GM21723 (cell line): Measurements from ENCODE around the gene CAPN12.
"Not testable (repeated sequence)": the region's sequence is repeated elsewhere in the genome, so short reads cannot be mapped to it uniquely, and the experiment has no call there.

Experiments
- ATAC-seq: cut with Tn5 transposase; IDR thresholded peaks from one replicate; pipeline ENCODE4 v1.9.1; 2021; ENCODE audit warnings: mild to moderate bottlenecking, moderate library complexity; ENCODE audit not compliant: unreplicated experiment

The CAPN12 gene, protein sequence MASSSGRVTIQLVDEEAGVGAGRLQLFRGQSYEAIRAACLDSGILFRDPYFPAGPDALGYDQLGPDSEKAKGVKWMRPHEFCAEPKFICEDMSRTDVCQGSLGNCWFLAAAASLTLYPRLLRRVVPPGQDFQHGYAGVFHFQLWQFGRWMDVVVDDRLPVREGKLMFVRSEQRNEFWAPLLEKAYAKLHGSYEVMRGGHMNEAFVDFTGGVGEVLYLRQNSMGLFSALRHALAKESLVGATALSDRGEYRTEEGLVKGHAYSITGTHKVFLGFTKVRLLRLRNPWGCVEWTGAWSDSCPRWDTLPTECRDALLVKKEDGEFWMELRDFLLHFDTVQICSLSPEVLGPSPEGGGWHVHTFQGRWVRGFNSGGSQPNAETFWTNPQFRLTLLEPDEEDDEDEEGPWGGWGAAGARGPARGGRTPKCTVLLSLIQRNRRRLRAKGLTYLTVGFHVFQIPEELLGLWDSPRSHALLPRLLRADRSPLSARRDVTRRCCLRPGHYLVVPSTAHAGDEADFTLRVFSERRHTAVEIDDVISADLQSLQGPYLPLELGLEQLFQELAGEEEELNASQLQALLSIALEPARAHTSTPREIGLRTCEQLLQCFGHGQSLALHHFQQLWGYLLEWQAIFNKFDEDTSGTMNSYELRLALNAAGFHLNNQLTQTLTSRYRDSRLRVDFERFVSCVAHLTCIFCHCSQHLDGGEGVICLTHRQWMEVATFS

DNA sequence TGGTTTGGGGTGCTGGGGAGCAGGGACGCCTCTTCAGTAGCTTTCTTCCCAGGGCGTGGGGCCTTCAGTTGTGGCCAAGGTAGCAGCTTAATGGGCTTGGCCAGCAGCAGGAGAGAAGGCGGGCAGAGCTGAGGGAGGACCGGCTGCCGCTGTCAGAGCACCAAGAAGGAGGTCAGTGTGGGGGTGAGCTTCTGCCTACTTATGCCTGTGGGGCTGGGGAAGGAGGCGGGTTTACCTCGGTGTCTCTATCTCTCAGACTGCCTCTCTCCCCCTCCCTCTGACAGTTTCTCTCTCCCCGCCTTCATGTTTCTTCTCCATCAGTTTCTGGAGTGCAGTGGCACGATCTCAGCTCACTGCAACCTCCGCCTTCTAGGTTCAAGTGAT, at the start of gene CAPN12:
Gene CAPN12, minus strand, starts transcription at position 177 of the 384 bp plus-strand sequence. CDS start 309 bp downstream, outside the sequence.
- no peak for ATAC-seq

DNA sequence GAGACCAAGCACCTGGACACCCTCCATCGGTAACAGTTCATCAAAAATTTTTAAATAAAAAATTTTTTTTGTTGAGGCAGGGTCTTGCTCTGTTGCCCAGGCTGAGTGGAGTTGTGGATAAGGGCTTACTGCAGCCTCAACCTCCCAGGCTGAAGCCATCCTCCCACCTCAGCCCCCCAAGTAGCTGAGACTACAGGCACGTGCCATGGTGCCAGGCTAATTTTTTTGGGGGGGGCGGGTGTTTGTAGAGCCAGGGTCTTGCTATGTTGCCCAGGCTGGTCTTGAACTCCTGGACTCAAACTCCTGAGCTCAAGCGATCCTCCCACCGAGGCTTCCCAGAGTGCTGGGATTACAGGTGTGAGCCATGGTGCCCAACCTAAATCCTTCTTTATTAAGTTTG, 49.4 kb upstream of the CAPN12 start:
- no peak for ATAC-seq

DNA sequence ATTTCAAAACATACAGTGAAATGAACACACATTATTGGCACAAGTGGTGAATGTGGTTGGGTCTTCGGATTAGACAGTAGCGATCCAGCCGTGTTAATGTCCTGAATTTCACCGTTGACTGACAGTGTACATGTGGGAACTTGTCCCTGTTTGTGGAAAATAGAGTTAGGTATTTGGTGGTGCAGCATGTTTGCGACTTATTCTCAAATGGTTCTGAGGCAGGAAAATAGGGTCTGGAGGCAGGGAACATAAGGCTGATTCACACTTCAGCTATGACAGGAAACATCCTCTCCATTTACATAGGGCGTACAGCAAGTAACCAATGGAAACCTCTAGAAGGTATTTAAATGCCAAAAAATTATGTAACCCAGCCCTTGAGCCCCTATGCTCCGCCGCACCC, 48.9 kb upstream of the CAPN12 start:
- ATAC-seq: no peak

DNA sequence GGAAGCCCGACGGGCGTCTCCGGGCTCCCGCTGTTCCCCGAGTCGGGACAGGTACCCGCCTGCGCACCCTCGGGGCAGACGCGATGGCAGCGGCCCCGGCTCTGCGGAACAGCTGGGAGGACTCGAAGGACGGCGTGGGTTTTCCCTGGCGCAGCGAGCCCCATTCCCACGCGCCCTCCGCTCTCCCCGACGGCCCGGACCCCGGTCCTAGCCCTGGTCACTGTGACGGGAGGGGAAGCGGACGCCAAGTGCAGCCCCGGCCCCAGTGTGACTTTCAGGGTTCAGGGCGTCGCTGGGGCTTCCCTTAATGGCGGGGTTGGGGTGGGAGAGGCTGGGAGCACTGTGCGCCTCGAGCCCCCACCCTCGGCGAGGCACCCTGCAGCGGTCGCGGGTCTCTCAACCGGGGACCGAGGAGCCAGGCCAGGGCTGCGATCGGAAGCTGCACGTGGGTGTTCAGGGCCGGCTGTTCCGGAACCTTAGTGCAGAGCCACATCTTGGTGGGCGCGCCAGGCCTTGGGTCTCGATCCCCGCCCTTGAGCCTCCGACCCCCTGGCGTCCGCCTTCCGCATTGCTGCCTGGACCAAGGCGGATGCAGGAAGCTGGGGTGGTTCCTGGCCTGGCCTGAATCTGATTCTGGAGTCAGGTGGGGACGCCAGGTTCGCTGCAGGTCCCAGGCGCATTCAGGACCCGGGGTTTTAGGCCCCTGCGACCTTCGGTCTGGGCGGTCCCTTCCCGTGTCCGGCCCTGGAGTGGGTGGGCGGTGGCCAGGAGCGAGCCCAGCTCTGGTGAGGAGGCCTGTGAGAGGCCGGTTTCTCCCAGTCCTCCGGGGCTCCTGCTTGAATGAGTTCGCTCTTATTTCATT, 48.2 kb upstream of the CAPN12 start:
- no peak for ATAC-seq

DNA sequence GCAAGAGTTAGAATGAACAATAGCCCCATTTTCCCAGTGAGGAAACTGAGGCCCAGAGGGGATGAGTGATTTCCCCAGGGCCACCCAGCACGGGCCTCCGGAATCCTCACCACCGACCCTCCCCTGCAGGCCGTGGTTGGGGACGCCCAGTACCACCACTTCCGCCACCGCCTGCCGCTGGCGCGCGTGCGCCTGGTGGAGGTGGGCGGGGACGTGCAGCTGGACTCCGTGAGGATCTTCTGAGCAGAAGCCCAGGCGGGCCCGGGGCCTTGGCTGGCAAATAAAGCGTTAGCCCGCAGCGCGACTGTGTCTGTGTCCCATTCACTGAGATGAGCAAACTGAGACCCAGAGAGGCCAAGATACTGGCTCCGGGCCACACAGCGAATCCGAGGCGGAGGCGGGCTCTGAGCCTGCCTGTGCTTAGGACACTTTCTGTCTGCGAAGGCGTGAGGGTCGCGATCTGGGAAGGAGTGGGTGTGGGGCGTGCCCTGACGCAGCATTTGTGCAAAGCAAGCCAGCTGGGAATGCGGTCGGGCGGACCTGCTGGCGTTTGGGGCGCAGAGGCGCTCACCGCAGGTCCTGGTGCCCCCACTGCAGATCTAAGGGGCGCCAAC, 47.3 kb upstream of the CAPN12 start:
- not testable (repeated sequence) for ATAC-seq

DNA sequence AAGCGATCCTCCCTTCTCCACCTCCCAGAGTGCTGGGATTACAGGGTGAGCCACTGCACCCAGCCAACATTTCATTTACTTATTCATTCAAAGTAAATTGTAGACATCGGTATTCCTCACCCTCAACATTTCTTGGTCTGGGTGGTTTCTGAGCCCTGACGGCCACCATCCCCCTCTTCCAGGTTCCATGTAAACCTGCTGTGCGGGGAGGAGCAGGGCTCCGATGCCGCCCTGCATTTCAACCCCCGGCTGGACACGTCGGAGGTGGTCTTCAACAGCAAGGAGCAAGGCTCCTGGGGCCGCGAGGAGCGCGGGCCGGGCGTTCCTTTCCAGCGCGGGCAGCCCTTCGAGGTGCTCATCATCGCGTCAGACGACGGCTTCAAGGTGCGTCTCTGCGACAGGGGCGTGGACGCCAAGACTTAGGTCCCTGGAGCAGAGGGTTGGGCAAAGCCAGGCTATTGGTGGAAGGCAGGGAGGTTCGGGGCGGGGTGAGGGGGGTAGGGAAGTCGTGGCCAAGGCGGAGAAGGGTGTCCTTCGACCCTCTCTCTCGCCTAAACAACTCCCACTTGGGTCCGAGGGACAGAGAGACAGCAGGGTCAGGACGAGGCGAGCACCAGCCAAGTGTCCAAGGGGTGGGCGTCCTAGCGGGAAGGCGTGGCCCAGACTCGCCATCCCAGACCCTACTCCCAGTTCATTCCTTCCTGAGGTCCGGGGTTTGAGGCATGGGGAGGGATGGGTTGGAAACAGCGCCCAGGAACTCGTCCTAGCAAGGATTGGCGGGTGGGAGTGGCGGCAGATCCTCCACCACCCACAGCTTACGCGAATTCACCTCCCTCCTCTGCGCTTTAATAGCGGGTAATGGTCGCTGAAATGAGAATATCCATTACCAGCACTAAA, 46.5 kb upstream of the CAPN12 start:
- ATAC-seq: not testable (repeated sequence)

DNA sequence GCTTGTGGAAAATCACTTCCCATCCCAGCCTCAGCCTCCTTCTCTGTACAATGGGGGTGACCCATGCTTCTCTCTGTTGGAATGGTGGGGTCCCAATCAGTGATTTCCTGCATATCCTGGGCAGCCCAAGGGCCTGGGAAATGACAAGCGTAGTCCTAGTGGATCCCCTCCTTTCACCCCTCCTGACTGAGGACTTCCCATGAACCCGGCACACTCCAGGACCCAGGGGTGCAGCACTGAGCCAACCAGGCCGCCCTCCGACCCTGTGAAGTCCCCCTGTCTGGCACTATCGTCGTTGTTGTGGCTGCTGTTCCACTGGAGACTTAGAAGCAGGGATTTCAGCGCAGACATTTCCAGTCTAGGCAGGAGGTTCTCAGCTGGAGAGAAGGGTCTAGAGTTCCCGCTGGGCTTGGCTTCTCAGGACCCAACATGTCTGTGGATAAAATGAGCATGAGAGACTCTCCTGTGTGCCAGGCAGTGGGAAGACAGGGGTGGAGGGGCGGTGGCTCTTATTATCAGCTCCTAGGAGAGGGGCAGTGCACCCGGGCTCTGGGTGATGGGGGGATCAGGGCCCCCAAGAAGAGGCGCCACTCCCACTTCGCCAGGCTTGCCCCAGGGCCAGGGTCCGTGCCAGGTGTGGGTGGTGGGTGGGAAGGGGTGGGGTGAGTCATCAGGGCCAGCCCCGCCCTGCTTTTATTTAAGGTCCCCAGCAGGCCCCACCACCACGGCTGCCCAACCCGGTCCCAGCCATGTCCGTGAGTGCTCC, 44.4 kb upstream of the CAPN12 start, which contains the start of gene LGALS7B:
Gene LGALS7B, plus strand, starts transcription at position 723 of the 766 bp plus-strand sequence. Its CDS starts 27 bp downstream, at position 750.
- ATAC-seq: no peak

DNA sequence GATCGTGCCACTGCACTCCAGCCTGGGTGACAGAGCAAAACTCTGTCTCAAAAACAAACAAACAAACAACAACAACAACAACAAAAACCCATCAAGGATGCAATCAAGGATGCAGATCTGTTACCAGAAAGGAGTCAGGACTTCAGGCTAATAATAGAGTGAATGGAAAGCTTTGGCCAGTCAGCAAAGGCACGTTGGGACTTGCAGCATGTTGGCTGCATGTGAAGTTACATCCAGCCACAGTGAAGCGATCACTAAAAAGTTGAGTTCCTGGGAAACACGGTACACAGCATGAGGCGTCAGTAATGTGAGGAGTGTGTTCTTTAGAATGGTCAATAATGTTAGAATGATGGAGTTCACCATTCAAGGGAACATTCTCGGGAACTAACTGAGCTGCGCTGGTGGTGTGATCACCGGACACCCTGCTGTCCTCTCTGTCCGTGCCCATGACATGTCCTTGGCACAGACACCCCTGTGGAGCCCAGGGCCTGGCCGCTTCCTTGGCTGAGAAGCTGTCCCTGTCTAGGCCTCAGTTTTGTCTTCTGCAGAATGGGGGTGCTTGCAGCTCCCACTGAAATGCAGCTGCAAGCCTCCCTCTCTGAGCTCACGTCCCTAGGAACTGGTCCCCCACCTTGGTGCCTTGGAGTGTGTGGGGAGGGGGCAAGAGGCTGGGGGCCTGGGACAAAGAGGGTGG, 42.4 kb upstream of the CAPN12 start:
- ATAC-seq: no peak

DNA sequence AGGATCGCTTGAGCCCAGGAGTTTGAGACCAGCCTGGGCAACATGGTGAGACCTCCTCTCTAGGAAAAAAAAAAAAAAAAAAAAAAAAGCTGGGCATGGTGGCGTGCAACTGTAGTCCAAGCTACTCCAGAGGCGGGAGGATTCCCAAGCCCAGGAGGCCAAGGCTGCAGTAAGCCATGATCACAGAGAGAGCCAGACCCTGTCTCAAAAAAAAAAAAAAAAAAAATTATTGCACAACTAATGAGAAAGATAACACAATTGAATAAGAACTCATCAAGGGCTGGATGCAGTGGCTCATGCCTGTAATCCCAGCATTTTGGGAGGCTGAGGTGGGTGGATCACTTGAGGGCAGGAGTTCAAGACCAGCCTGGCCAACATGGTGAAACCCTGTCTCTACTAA, 41.8 kb upstream of the CAPN12 start:
- ATAC-seq: not testable (repeated sequence)

DNA sequence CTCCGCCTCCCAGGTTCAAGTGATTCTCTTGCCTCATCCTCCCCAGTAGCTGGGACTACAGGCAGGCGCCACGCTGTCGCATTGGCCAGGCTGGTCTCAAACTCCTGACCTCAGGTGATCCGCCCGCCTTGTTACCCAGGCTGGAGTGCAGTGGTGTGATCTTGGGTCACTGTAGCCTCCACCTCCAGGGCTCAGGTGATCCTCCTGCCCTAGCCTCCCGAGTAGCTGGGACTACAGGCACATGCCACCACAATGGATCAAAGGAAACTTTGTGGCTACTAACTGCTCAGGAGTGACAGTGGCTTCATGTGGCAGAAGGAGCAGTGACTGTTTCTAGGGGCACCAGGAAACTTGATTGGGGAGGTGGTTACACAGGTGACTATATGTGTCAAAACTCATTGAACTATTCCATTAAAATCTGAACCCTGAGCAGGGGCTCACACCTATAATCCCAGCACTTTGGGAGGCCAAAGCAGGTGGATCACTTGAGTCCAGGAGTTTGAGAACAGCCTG, 41.0 kb upstream of the CAPN12 start:
- no peak for ATAC-seq

DNA sequence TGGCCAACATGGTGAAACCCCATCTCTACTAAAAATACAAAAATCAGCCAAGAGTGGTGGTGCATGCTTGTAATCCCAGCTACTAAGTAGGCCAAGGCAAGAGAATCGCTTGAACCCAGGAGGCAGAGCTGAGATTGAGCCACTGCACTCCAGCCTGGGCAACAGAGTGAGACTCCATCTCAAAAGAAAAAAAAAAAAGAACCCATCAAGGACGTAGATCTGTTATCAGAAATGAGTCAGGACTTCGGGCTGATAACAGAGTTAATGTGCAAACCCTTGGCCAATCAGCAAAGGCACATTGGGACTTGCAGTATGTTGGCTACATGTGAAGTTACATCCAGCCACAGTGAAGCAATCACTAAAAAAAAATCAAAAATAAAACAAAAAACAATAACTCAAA, 40.0 kb upstream of the CAPN12 start:
- no peak for ATAC-seq

DNA sequence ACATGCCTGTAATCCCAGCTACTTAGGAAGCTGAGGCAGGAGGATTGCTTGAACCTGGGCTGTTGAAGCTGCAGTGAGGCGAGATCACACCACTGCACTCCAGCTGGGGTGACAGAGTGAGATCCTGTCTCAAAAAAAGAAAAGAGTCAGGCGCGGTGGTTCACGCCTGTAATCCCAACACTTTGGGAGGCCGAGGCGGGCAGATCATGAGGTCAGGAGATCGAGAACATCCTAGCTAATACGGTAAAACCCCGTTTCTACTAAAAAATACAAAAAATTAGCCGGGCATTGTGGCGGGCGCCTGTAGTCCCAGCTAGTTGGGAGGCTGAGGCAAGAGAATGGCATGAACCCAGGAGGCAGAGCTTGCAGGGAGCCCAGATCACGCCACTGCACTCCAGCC, 37.9 kb upstream of the CAPN12 start:
- not testable (repeated sequence) for ATAC-seq

DNA sequence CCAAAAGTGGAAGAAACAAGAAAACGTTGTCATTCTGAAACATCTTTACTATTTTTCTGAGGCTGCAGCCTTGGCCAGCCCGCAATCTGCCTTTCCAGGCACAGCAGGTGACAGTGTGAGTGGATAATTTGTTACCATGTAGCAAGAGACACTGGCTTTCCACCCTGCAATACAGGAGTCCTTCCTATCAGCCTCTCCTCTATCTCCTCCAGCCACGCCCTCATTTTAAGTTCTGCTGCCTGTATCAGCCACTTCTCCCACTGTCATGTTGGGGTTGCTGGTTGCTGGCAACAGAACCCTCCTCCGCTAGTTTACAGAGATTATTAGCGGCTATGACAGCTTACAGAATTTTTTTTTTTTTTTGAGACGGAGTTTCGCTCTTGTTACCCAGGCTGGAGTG, 36.8 kb upstream of the CAPN12 start:
- ATAC-seq: no peak

DNA sequence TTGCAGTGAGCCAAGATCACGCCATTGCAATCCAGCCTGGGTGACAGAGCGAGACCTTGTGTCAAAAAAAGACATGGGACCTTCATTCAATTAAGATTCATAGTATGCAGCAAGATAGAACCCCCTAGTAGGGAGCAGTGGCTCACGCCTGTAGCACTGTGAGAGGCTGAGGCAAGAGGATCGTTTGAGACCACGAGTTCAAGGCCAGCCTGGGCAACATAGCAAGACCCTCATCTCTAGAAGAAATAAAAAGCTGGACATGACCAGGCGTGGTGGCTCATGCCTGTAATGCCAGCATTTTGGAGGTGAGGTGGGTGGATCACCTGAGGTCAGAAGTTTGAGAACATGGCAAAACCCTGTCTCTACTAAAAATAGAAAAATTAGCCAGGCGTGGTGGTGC, 36.2 kb upstream of the CAPN12 start:
- ATAC-seq: no peak

DNA sequence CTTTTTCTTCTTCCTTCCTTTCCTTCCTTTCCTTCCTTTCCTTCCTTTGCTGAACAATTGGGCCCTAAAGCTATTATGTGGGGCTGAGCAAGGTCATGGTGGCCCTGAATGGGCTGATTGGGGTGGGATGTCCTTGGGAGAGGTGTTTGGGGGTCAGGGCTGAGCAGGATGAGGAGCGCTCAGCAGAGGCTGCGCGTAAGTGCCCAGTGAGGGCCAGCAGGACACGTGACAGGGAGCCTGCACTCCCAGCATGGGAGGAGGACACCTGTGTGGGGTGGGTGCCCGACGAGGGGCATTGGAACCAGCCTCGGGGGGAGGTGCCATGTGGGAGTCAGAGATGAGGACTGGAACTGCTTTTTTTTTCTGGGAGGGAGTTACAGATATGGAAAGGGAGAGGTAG, 34.5 kb upstream of the CAPN12 start:
- no peak for ATAC-seq

DNA sequence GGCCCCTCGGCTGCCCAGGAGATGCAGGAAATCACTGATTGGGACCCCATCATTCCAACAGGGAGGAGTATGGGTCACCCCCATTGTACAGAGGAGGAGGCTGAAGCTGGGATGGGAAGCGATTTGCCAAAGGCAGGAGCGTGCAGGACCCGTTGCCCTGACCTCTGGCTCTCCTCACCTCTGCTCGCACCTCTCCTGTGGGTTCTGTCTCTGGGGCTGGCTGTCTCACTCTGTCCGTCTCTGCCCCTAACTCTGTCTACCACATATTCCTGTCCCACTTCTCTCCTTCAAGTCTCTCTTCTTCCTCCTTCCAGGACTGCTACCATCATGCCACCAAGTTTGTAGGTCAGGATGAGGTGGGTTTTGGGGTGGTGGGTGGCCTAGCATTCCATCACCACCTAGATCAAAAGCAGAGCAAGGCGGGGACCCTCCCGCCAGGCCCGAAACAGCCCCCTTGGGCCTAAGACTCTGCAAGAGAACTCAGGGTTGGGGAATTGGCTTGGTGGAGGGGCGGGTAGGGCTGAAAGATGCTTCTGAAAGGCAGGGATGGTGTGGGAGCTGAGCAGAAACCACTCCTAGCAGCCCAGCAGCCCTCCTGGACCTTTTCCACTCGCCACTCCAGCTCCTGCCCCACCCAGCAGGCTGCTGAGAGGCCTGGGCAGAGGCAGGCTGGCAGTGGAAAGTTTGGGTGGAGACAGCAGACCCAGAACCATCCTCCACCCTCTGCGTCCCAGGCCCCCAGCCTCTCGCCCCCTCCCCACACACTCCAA, 30.1 kb upstream of the CAPN12 start:
- no peak for ATAC-seq

DNA sequence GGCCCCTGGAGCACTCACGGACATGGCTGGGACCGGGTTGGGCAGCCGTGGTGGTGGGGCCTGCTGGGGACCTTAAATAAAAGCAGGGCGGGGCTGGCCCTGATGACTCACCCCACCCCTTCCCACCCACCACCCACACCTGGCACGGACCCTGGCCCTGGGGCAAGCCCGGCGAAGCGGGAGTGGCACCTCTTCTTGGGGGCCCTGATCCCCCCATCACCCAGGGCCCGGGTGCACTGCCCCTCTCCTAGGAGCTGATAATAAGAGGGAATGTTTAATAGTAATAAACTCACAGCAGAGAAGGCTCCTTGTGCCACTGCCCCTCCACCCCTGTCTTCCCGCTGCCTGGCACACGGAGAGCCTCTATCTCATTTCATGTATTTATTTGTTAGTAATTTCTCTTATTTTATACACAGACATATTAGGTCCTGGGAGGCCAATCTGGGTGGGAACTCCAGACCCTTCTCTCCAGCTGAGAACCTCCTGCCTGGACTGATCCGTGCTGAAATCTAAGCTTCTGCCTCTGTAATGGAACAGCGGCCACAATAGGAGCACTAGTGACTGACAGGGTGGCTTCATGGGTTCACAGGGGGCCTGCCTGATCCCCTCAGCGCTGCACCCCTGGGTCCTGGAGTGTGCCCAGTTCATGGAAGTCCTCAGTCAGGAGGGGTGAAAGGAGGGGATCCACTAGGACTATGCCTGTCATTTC, 29.3 kb upstream of the CAPN12 start, which contains the start of gene LGALS7:
Gene LGALS7, minus strand, starts transcription at position 49 of the 709 bp plus-strand sequence. Its CDS starts 25 bp downstream, at position 24.
- ATAC-seq: no peak
